ENCODE measurements around the gene TNFRSF14. TPM values are rescaled to one million over a fixed set of nuclear protein-coding genes. Genes with fewer than 3 reads are reported as not detected.

TNFRSF14 gene
- total and polyA plus RNA-seq, 9 of the 15 experiments (the other 6 are each of a cell fraction or from before 2014, with no cell fraction given) = 0.11 to 2.3 (median 0.68) TPM; not detected in 2

DNA sequence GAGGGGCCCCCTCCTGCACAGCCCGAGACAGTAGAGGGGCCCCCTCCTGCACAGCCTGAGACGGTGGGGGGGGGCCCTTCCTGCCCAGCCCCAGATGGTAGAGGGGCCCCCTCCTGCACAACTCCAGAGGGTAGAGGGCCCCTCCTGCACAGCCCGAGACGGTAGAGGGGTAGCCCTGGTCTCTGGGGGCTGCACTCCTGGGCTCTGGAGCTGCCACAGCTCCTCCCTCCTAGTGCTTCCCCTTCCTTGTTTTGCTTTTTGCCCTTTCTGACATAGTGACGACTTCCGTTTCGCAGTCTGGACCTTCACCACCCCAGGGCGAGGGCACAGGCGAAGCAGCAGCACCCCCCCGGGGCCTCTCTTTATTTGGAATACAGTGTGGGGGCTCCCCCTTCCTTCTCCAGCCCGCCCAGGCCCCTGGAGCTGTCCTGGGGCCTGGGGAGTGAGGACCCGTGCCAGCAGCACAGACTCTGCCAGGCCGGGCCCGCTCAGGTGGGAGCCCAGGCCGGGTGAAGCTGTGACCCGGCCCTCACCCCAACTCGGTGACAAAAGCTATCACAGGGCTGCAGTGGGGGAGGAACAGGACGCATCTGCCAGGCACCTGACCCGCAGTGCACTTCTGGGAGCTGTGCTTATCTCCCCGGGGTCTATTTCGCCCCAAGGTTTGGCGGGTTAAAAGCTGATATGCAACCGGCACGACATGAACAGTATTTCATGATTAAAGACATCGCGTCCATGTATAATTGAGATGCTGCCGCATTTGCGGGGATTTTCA is 29.3 kb downstream of the TNFRSF14 start (continued):
- TF ChIP-seq ARID4B (CRISPR knock-in tag; IDR thresholded peaks at IDR 0.05) = peak; percentile 57; the same call in 1 of the 2 replicates
- no peak for TF ChIP-seq PHB (CRISPR knock-in tag; IDR thresholded peaks at IDR 0.05)
- TF ChIP-seq RBBP5 (IDR thresholded peaks at IDR 0.05; ENCODE audit: borderline replicate concordance, insufficient read depth, low read length, poor library complexity, severe bottlenecking) = peak; percentile 31
- peak; percentile 92 for TF ChIP-seq KLF16 (IDR thresholded peaks at IDR 0.05)
- TF ChIP-seq PRPF4 (IDR thresholded peaks at IDR 0.05; ENCODE audit: insufficient read depth, low read depth, low read length, poor library complexity, severe bottlenecking) = no peak
- no peak for TF ChIP-seq NR2C1 (IDR thresholded peaks at IDR 0.05)
- TF ChIP-seq NR2C1 (tag; IDR thresholded peaks at IDR 0.05) = peak; percentile 69
- TF ChIP-seq NFIC (IDR thresholded peaks at IDR 0.05) = peak; percentile 84
- 0 out of 2 replicates have a peak, but pooled peaks have one; percentile 19 for TF ChIP-seq ERF (CRISPR knock-in tag; IDR thresholded peaks at IDR 0.05)
- TF ChIP-seq, protein P1, sequence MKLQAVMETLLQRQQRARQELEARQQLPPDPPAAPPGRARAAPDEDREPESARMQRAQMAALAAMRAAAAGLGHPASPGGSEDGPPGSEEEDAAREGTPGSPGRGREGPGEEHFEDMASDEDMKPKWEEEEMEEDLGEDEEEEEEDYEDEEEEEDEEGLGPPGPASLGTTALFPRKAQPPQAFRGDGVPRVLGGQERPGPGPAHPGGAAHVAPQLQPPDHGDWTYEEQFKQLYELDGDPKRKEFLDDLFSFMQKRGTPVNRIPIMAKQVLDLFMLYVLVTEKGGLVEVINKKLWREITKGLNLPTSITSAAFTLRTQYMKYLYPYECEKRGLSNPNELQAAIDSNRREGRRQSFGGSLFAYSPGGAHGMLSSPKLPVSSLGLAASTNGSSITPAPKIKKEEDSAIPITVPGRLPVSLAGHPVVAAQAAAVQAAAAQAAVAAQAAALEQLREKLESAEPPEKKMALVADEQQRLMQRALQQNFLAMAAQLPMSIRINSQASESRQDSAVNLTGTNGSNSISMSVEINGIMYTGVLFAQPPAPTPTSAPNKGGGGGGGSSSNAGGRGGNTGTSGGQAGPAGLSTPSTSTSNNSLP (IDR thresholded peaks at IDR 0.05; ENCODE audit: borderline replicate concordance, low read depth, low read length) = peak; percentile 35; the same call in 1 of the 2 replicates
- no peak for TF ChIP-seq ZNF717 (CRISPR knock-in tag; IDR thresholded peaks at IDR 0.05)
- TF ChIP-seq ZNF589 (CRISPR knock-in tag; IDR thresholded peaks at IDR 0.05; ENCODE audit: low read depth) = peak; percentile 77; the same call in 1 of the 2 replicates
- no peak; the same call in 1 of the 2 replicates for TF ChIP-seq RUNX1 (IDR thresholded peaks at IDR 0.05; ENCODE audit: low read depth)
- no peak for TF ChIP-seq ZNF584 (CRISPR knock-in tag; IDR thresholded peaks at IDR 0.05; ENCODE audit: low read depth)
- TF ChIP-seq TRIM25 (IDR thresholded peaks at IDR 0.05; ENCODE audit: borderline replicate concordance) = no peak
- TF ChIP-seq ZNF395 (CRISPR knock-in tag; IDR thresholded peaks at IDR 0.05) = peak; percentile 81
- TF ChIP-seq BHLHE40 (IDR thresholded peaks at IDR 0.05; ENCODE audit: low read length) = peak; percentile 98
